ENCODE data around the gene ABCA7. TPM values are rescaled to one million over a fixed set of nuclear protein-coding genes. Genes with fewer than 3 reads are reported as not detected.
A peak's percentile ranks its signal among the peaks of the same experiment; 100 is the strongest.

The ABCA7 gene
- total RNA-seq, 1 experiment from 2014 or later, result 91.4 TPM

DNA sequence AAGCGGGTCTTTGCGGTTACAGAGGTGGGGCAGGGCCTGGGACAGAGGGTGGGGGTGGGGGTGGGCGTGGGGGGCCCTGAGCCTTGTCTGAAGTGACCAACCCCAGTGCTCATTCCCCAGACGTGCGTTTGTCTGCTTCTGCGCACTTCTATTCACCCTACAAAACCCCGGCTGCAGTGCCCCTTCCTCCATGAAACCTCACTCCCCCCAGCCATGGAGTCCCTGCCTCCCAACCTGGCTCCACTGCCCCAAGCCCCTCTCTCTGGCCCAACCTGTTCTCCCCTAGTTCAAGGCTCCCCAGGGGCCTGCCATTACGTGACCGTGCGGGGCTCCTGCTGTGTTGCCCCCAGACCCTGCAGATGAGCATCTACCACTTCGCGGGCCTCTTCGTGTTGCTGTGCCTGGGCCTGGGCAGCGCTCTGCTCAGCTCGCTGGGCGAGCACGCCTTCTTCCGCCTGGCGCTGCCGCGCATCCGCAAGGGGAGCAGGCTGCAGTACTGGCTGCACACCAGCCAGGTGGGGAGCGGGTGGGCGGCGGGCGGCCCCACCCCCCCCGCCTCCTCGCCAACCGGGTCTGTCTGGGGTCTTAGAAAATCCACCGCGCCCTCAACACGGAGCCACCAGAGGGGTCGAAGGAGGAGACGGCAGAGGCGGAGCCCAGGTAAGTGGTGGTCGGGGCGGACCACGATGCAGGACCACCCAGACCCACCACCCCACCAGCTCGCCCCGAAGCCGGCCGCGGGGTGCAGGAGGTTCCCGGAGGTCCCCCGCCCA, 31.5 kb upstream of the ABCA7 start:
- H3K9me3 ChIP-seq (ENCODE audit: control insufficient read depth in 1 of 2, insufficient read depth in 1 of 2, low read depth in 1 of 2, low read length in 2 of 2), result no peaks in the 10 kb centered on the region
- H3K4me2 ChIP-seq (ENCODE audit: low read length), result no peak overlapping the region
- TF ChIP-seq YY1 (IDR thresholded peaks at IDR 0.05; ENCODE audit: extremely low read depth, insufficient replicate concordance, low read depth, low read length) (no peak), EZH2 (IDR thresholded peaks at IDR 0.05) (no peak), EZH2phosphoT487 (IDR thresholded peaks at IDR 0.05; ENCODE audit: borderline replicate concordance) (no peak)
- H3K27ac ChIP-seq (ENCODE audit: low read depth, low read length), result no peak overlapping the region
- H3K9ac ChIP-seq (ENCODE audit: low read length), result no peak overlapping the region
- H3K4me3 ChIP-seq (replicated peaks in 1 of 2; ENCODE audit: low read depth in 1 of 2, low read length in 2 of 2), result no peak overlapping the region
- H3K27me3 ChIP-seq (ENCODE audit: insufficient read depth, low read length), result no peaks in the 10 kb centered on the region
- POLR2A ChIA-PET, result no interaction called here
- no peaks in the 10 kb centered on the region for H3K9me2 ChIP-seq (ENCODE audit: insufficient read depth)
- CTCF ChIA-PET, result interaction anchor here (0.6 kb wide), 1 partner anchor 56 kb away, joined by 3 read pairs; no protein-coding TSS in a partner anchor
- H4K20me1 ChIP-seq (ENCODE audit: insufficient read depth), result no peaks in the 10 kb centered on the region; the same call in 1 of the 2 replicates
- no peaks in the 10 kb centered on the region for H3K4me1 ChIP-seq (ENCODE audit: control insufficient read depth in 1 of 2, insufficient read depth in 2 of 2, low read length in 2 of 2)
- H2AFZ ChIP-seq (ENCODE audit: low read depth, low read length, poor library complexity, severe bottlenecking), result no peak overlapping the region
- peaks cover 6% of the 10 kb centered on the region; the same call in 1 of the 2 replicates for H3K79me2 ChIP-seq (ENCODE audit: insufficient read depth, low read length)
- DNase-seq (ENCODE audit: low read depth, low spot score) (no peak), ATAC-seq (peak; percentile 13; the same call in 1 of the 2 replicates)
- intact Hi-C loops (cut with micrococcal nuclease), result no loop called here
- BruUV-seq (replicated peaks), result no TSS peak
- peaks cover 0 to 4% of the 10 kb centered on the region in 2 experiments; a peak in 2 of 4 replicates for H3K36me3 ChIP-seq (ENCODE audit: control insufficient read depth in 1 of 2, insufficient read depth in 2 of 2, low read length in 2 of 2)
- RAD21 ChIA-PET (ENCODE audit: low non-redundant PET in 1 of 2, low total read pairs in 2 of 2, uncharacterized antibody in 2 of 2, unreplicated experiment in 2 of 2), result no interaction called here

DNA sequence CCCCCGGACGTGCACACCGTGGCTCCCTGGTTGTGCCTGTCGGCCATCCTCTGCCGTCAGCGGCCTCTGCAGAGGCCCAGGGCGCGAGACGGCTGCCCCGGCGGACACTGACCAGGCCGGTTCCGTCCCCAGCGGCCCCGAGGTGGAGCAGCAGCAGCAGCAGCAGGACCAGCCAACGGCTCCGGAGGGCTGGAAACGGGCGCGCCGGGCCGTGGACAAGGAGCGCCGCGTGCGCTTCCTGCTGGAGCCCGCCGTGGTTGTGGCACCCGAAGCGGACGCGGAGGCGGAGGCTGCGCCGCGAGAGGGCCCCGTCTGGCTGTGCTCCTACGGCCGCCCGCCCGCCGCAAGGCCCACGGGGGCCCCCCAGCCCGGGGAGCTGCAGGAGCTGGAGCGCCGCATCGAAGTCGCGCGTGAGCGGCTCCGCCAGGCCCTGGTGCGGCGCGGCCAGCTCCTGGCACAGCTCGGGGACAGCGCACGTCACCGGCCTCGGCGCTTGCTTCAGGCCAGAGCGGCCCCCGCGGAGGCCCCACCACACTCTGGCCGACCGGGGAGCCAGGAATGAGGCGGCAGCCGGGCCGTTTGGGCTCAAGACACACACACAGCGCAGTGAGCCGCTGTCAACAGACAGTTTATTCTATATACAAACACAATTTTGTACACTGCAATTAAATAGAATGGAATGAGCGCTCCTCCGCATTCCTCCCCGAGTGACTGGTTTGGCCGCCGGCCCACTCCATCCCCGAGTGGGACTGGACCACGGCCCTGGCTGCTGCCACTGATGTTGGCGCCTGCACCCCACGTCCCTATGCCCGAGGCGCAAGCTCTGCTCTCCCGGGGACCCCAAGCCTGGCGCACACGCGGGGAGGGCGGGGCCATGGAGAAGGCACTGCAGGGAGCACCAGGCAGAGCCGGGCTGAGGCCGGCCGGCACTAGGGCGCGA, 30.6 kb upstream of the ABCA7 start:
- ChIA-PET POLR2A (no interaction called here), CTCF (no interaction called here), RAD21 (ENCODE audit: low non-redundant PET in 1 of 2, low total read pairs in 2 of 2, uncharacterized antibody in 2 of 2, unreplicated experiment in 2 of 2) (no interaction called here)
- H3K9me2 ChIP-seq (ENCODE audit: insufficient read depth), result no peaks in the 10 kb centered on the region
- H2AFZ ChIP-seq (ENCODE audit: low read depth, low read length, poor library complexity, severe bottlenecking), result no peak overlapping the region
- no peak overlapping the region for H3K4me2 ChIP-seq (ENCODE audit: low read length)
- peaks cover 0 to 4% of the 10 kb centered on the region in 2 experiments; a peak in 2 of 4 replicates for H3K36me3 ChIP-seq (ENCODE audit: control insufficient read depth in 1 of 2, insufficient read depth in 2 of 2, low read length in 2 of 2)
- no peak for DNase-seq (ENCODE audit: low read depth, low spot score)
- TSS peak; percentile 83 for BruUV-seq (replicated peaks)
- H3K27ac ChIP-seq (ENCODE audit: low read depth, low read length), result no peak overlapping the region
- H4K20me1 ChIP-seq (ENCODE audit: insufficient read depth), result no peaks in the 10 kb centered on the region; the same call in 1 of the 2 replicates
- intact Hi-C loops (cut with micrococcal nuclease), result no loop called here
- H3K9me3 ChIP-seq (ENCODE audit: control insufficient read depth in 1 of 2, insufficient read depth in 1 of 2, low read depth in 1 of 2, low read length in 2 of 2), result no peaks in the 10 kb centered on the region
- H3K79me2 ChIP-seq (ENCODE audit: insufficient read depth, low read length), result peaks cover 14% of the 10 kb centered on the region
- no peak overlapping the region for H3K9ac ChIP-seq (ENCODE audit: low read length)
- 0 out of 2 replicates have a peak, but pooled peaks have one; percentile 21 for ATAC-seq
- no peak overlapping the region for H3K4me3 ChIP-seq (replicated peaks in 1 of 2; ENCODE audit: low read depth in 1 of 2, low read length in 2 of 2)
- H3K27me3 ChIP-seq (ENCODE audit: insufficient read depth, low read length), result no peaks in the 10 kb centered on the region
- no peaks in the 10 kb centered on the region for H3K4me1 ChIP-seq (ENCODE audit: control insufficient read depth in 1 of 2, insufficient read depth in 2 of 2, low read length in 2 of 2)
- TF ChIP-seq, protein P1, sequence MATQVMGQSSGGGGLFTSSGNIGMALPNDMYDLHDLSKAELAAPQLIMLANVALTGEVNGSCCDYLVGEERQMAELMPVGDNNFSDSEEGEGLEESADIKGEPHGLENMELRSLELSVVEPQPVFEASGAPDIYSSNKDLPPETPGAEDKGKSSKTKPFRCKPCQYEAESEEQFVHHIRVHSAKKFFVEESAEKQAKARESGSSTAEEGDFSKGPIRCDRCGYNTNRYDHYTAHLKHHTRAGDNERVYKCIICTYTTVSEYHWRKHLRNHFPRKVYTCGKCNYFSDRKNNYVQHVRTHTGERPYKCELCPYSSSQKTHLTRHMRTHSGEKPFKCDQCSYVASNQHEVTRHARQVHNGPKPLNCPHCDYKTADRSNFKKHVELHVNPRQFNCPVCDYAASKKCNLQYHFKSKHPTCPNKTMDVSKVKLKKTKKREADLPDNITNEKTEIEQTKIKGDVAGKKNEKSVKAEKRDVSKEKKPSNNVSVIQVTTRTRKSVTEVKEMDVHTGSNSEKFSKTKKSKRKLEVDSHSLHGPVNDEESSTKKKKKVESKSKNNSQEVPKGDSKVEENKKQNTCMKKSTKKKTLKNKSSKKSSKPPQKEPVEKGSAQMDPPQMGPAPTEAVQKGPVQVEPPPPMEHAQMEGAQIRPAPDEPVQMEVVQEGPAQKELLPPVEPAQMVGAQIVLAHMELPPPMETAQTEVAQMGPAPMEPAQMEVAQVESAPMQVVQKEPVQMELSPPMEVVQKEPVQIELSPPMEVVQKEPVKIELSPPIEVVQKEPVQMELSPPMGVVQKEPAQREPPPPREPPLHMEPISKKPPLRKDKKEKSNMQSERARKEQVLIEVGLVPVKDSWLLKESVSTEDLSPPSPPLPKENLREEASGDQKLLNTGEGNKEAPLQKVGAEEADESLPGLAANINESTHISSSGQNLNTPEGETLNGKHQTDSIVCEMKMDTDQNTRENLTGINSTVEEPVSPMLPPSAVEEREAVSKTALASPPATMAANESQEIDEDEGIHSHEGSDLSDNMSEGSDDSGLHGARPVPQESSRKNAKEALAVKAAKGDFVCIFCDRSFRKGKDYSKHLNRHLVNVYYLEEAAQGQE (IDR thresholded peaks at IDR 0.05; ENCODE audit: low read depth), result no peak
- no peak for TF ChIP-seq EGR1 (IDR thresholded peaks at IDR 0.05; ENCODE audit: low read depth)
- TF ChIP-seq SIN3A (IDR thresholded peaks at IDR 0.05; ENCODE audit: low read depth), result no peak
- TF ChIP-seq ZNF274 (IDR thresholded peaks at IDR 0.05; ENCODE audit: low read depth, low read length), result no peak
- TF ChIP-seq SRF (IDR thresholded peaks at IDR 0.05; ENCODE audit: low read depth), result no peak
- TF ChIP-seq JUND (IDR thresholded peaks at IDR 0.05), result no peak
- no peak for TF ChIP-seq CBX3 (IDR thresholded peaks at IDR 0.05; ENCODE audit: low read depth)
- TF ChIP-seq ZBTB33 (IDR thresholded peaks at IDR 0.05; ENCODE audit: extremely low read depth, insufficient replicate concordance, low read length), result no peak
- no peak for TF ChIP-seq EZH2phosphoT487 (IDR thresholded peaks at IDR 0.05; ENCODE audit: borderline replicate concordance)

All from HCT116 (cell line).